ENCODE data around the gene GALNT10.

The GALNT10 gene

GRCh38 chr5:154291917-154292316, 101.4 kb downstream of the GALNT10 start (continued):
- TF ChIP-seq TOX (CRISPR knock-in tag; IDR thresholded peaks at IDR 0.05; ENCODE audit: borderline replicate concordance) (no peak), ARNTL (CRISPR knock-in tag; IDR thresholded peaks at IDR 0.05; ENCODE audit: borderline replicate concordance, low read depth) (no peak), TCF4 (CRISPR knock-in tag; IDR thresholded peaks at IDR 0.05; ENCODE audit: borderline replicate concordance) (no peak)

GRCh38 chr5:154293219-154293618, 102.7 kb downstream of the GALNT10 start:
- no peak for ATAC-seq
- TF ChIP-seq SNAI2 (CRISPR knock-in tag; IDR thresholded peaks at IDR 0.05) (no peak), ISL1 (CRISPR knock-in tag; IDR thresholded peaks at IDR 0.05) (no peak), RARB (CRISPR knock-in tag; IDR thresholded peaks at IDR 0.05) (no peak), CSDC2 (CRISPR knock-in tag; IDR thresholded peaks at IDR 0.05) (no peak), ESRRG (CRISPR knock-in tag; IDR thresholded peaks at IDR 0.05) (no peak), ZFP3 (CRISPR knock-in tag; IDR thresholded peaks at IDR 0.05) (no peak), ZNF8 (CRISPR knock-in tag; IDR thresholded peaks at IDR 0.05) (no peak)
- TF ChIP-seq, protein P1, sequence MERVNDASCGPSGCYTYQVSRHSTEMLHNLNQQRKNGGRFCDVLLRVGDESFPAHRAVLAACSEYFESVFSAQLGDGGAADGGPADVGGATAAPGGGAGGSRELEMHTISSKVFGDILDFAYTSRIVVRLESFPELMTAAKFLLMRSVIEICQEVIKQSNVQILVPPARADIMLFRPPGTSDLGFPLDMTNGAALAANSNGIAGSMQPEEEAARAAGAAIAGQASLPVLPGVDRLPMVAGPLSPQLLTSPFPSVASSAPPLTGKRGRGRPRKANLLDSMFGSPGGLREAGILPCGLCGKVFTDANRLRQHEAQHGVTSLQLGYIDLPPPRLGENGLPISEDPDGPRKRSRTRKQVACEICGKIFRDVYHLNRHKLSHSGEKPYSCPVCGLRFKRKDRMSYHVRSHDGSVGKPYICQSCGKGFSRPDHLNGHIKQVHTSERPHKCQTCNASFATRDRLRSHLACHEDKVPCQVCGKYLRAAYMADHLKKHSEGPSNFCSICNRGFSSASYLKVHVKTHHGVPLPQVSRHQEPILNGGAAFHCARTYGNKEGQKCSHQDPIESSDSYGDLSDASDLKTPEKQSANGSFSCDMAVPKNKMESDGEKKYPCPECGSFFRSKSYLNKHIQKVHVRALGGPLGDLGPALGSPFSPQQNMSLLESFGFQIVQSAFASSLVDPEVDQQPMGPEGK (CRISPR knock-in tag; IDR thresholded peaks at IDR 0.05; ENCODE audit: borderline replicate concordance), result no peak

DNA sequence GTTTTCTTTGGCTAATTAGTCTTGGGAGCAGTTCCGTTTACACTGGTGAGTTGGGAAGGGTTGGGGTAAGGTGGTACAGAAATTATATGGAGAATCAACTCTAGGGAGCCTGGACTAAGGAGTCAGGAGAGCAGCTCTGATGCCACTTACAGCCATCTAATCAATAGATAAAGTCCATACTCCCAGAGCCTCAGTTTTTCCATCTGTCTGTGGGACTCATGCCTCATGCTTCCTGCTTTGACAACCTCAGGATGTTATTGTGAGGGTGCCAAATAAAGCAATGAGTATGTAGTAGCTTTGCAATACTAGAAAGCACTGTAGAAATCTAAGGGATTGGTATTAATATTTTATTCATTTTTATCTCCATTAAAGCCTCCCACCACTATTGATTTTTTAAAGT, 105.0 kb downstream of the GALNT10 start:
- no peak for ATAC-seq
- TF ChIP-seq ISL1 (CRISPR knock-in tag; IDR thresholded peaks at IDR 0.05) (no peak), SNAI2 (CRISPR knock-in tag; IDR thresholded peaks at IDR 0.05) (no peak), ZFP30 (CRISPR knock-in tag; IDR thresholded peaks at IDR 0.05) (no peak), ZNF70 (CRISPR knock-in tag; IDR thresholded peaks at IDR 0.05) (no peak), OSR1 (CRISPR knock-in tag; IDR thresholded peaks at IDR 0.05) (no peak), ESRRG (CRISPR knock-in tag; IDR thresholded peaks at IDR 0.05) (no peak), TCF4 (CRISPR knock-in tag; IDR thresholded peaks at IDR 0.05; ENCODE audit: borderline replicate concordance) (no peak), TOX (CRISPR knock-in tag; IDR thresholded peaks at IDR 0.05; ENCODE audit: borderline replicate concordance) (no peak)
- TF ChIP-seq, protein P1 (CRISPR knock-in tag; IDR thresholded peaks at IDR 0.05; ENCODE audit: borderline replicate concordance), result no peak
- TF ChIP-seq, protein P2, sequence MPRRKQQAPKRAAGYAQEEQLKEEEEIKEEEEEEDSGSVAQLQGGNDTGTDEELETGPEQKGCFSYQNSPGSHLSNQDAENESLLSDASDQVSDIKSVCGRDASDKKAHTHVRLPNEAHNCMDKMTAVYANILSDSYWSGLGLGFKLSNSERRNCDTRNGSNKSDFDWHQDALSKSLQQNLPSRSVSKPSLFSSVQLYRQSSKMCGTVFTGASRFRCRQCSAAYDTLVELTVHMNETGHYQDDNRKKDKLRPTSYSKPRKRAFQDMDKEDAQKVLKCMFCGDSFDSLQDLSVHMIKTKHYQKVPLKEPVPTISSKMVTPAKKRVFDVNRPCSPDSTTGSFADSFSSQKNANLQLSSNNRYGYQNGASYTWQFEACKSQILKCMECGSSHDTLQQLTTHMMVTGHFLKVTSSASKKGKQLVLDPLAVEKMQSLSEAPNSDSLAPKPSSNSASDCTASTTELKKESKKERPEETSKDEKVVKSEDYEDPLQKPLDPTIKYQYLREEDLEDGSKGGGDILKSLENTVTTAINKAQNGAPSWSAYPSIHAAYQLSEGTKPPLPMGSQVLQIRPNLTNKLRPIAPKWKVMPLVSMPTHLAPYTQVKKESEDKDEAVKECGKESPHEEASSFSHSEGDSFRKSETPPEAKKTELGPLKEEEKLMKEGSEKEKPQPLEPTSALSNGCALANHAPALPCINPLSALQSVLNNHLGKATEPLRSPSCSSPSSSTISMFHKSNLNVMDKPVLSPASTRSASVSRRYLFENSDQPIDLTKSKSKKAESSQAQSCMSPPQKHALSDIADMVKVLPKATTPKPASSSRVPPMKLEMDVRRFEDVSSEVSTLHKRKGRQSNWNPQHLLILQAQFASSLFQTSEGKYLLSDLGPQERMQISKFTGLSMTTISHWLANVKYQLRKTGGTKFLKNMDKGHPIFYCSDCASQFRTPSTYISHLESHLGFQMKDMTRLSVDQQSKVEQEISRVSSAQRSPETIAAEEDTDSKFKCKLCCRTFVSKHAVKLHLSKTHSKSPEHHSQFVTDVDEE (CRISPR knock-in tag; IDR thresholded peaks at IDR 0.05), result no peak

DNA sequence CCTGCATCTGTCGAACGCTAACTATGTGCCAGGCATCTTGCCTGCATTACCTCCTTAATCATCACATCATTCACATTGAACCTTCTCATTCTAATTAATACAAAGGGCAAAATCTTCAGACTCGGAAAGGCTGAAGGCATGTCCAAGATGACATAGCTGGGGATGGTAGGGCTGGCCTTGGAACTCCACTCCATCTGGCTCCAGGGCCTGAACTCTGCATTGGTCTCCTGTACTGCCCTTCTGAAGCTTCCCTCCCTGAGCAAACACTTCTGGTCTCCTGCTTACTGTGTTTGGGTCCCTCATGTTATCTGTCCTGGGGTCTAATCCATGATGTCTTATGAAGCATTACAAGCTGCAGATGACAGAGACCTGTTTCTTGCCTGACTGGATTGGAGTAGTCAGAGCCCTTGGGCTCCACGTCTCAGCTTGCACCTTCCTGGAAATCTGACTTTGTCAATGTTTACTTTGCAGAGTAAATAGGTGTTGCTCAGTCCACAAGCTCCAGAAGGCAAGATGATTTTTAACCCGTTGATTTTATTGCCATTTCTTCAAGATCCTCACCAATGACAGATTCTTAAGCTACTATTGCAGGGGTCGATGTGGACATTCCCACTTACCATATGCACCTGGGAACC, 106.1 kb downstream of the GALNT10 start:
- ATAC-seq, result no peak
- TF ChIP-seq SNAI2 (CRISPR knock-in tag; IDR thresholded peaks at IDR 0.05) (no peak), CSRNP3 (CRISPR knock-in tag; IDR thresholded peaks at IDR 0.05) (no peak), TOX (CRISPR knock-in tag; IDR thresholded peaks at IDR 0.05; ENCODE audit: borderline replicate concordance) (no peak), POU6F1 (CRISPR knock-in tag; IDR thresholded peaks at IDR 0.05; ENCODE audit: borderline replicate concordance, low read depth) (no peak), TCF4 (CRISPR knock-in tag; IDR thresholded peaks at IDR 0.05; ENCODE audit: borderline replicate concordance) (no peak), RARB (CRISPR knock-in tag; IDR thresholded peaks at IDR 0.05) (no peak)
- TF ChIP-seq, protein P3, sequence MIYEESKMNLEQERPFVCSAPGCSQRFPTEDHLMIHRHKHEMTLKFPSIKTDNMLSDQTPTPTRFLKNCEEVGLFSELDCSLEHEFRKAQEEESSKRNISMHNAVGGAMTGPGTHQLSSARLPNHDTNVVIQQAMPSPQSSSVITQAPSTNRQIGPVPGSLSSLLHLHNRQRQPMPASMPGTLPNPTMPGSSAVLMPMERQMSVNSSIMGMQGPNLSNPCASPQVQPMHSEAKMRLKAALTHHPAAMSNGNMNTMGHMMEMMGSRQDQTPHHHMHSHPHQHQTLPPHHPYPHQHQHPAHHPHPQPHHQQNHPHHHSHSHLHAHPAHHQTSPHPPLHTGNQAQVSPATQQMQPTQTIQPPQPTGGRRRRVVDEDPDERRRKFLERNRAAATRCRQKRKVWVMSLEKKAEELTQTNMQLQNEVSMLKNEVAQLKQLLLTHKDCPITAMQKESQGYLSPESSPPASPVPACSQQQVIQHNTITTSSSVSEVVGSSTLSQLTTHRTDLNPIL (CRISPR knock-in tag; IDR thresholded peaks at IDR 0.05; ENCODE audit: low read depth), result no peak
- TF ChIP-seq, protein P2 (CRISPR knock-in tag; IDR thresholded peaks at IDR 0.05), result no peak
- TF ChIP-seq, protein P1 (CRISPR knock-in tag; IDR thresholded peaks at IDR 0.05; ENCODE audit: borderline replicate concordance), result no peak
